GM12872 (cell line): ENCODE results near the gene ZNF14.

Experiments
- TF ChIP-seq, protein P1 (sequence below): IDR thresholded peaks from 3 replicates; pipeline ENCODE4 v1.5.1; 2011; ENCODE audit warnings: low read depth, mild to moderate bottlenecking, low read length, moderate library complexity; ENCODE audit not compliant: insufficient read depth

Gene ZNF14

GRCh38 chr19:19679176-19680073, 53.5 kb downstream of the ZNF14 start:
- TF ChIP-seq, protein P1, sequence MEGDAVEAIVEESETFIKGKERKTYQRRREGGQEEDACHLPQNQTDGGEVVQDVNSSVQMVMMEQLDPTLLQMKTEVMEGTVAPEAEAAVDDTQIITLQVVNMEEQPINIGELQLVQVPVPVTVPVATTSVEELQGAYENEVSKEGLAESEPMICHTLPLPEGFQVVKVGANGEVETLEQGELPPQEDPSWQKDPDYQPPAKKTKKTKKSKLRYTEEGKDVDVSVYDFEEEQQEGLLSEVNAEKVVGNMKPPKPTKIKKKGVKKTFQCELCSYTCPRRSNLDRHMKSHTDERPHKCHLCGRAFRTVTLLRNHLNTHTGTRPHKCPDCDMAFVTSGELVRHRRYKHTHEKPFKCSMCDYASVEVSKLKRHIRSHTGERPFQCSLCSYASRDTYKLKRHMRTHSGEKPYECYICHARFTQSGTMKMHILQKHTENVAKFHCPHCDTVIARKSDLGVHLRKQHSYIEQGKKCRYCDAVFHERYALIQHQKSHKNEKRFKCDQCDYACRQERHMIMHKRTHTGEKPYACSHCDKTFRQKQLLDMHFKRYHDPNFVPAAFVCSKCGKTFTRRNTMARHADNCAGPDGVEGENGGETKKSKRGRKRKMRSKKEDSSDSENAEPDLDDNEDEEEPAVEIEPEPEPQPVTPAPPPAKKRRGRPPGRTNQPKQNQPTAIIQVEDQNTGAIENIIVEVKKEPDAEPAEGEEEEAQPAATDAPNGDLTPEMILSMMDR, result no peak

- TF ChIP-seq, protein P1, result no peak
These were observed 55.3 kb downstream of the ZNF14 start for GRCh38 chr19:19677579-19677978.

- TF ChIP-seq, protein P1, result no peak
These were observed 58.6 kb downstream of the ZNF14 start for GRCh38 chr19:19674315-19674714.

DNA sequence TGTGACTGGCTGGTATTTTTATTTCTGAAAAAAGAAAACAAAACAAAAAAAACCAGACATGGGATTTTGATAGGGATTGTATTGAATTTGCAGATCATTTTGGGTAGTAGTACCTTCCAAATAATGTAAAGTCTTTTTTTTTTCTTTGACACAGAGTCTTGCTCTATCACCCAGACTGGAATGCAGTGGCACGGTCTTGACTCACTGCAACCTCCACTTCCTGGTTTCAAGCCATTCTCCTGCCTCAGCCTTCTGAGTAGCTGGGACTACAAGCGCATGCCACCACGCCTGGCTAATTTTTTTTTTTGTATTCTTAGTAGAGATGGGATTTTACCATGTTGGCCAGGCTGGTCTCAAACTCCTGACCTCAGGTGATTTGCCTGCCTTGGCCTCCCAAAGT, 60.1 kb downstream of the ZNF14 start:
- TF ChIP-seq, protein P1, result no peak

DNA sequence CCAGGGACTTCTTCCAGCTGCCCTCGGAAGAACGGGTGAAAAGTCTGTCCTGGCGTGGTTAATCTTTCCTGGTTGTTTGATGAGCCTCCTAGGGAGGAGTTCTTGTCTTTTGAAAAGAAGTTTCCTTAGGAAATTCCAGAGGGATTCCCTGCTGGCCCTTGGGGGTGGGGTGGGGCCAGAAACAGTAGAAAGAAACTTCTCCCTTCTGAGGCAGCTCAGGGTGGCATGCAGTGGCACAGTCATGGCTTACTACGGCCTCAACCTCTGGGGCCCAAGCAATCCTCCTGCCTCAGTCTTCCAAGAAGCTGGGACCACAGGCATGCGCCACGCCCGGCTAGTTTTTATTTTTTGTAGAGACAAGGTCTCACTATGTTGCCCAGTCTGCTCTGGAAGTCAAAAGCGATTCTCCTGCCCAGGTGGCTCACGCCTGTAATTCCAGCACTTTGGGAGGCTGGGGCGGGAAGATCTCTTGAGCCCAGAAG, 62.8 kb downstream of the ZNF14 start:
- TF ChIP-seq, protein P1, result no peak

- TF ChIP-seq, protein P1, result no peak
These were observed 64.5 kb downstream of the ZNF14 start, which contains the start of gene ZNF101 for GRCh38 chr19:19668230-19669012. Gene ZNF101 (plus strand): TSS chr19:19668839. CDS start chr19:19668964, 125 bp downstream.
